ENCODE results near the gene SMARCC1. TPM values are rescaled to one million over a fixed set of nuclear protein-coding genes. Genes with fewer than 3 reads are reported as not detected.

SMARCC1 gene
- total RNA-seq, 1 donor from 2014 or later: 99.6 TPM

DNA sequence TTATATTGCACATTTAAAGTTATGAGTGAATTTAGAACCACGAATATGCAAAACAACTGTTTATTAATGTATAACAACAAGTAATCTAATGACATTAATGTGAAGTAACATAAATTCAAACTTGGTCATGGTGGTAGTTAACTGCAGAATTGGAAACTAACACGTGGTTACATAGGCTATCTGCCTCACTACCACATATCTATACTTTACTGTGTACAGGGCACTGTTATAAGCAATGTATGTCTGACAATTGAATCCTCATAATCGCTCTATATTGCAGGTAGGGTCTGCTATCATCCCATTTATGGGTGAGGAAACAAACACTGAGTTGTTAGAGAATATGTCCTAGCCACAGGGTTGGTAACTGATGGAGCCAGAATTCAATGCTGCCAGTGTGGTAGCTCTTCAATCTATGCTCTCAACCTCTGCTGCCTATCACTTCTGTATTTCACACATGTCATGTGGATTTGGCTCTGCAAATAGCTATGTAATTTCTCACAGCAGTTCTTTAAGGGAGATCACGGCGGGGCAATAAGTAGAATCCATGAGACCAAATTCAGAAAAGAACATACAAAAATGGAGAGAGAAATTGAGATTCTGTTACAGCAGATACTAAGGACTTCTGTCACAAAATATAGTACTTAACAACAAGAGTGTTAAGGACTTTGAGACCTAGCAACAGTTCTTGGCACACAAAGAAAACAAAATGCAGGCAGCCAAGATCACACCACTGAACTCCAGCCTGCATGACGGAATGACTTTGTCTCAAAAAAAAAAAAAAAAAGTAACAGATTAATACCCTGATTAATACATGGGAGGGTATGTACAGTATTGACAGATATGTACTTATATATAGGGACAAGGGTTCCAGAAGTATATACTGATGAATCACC, 103.0 kb downstream of the SMARCC1 start:
- H3K4me1 Mint-ChIP-seq (ENCODE audit: unreplicated experiment): no peaks in the 10 kb centered on the region
- no peak overlapping the region for H3K27ac Mint-ChIP-seq (ENCODE audit: unreplicated experiment)
- H3K4me3 Mint-ChIP-seq (ENCODE audit: unreplicated experiment): no peak overlapping the region
- no peaks in the 10 kb centered on the region for H3K9me3 Mint-ChIP-seq (ENCODE audit: unreplicated experiment)
- H3K27me3 Mint-ChIP-seq (ENCODE audit: unreplicated experiment): no peaks in the 10 kb centered on the region
- TF ChIP-seq, protein P1, sequence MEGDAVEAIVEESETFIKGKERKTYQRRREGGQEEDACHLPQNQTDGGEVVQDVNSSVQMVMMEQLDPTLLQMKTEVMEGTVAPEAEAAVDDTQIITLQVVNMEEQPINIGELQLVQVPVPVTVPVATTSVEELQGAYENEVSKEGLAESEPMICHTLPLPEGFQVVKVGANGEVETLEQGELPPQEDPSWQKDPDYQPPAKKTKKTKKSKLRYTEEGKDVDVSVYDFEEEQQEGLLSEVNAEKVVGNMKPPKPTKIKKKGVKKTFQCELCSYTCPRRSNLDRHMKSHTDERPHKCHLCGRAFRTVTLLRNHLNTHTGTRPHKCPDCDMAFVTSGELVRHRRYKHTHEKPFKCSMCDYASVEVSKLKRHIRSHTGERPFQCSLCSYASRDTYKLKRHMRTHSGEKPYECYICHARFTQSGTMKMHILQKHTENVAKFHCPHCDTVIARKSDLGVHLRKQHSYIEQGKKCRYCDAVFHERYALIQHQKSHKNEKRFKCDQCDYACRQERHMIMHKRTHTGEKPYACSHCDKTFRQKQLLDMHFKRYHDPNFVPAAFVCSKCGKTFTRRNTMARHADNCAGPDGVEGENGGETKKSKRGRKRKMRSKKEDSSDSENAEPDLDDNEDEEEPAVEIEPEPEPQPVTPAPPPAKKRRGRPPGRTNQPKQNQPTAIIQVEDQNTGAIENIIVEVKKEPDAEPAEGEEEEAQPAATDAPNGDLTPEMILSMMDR (IDR thresholded peaks at IDR 0.05): no peak
- DNase-seq (ENCODE audit: extremely low spot score, unreplicated experiment): no peak
- H3K36me3 Mint-ChIP-seq (ENCODE audit: unreplicated experiment): peaks cover 42% of the 10 kb centered on the region

DNA sequence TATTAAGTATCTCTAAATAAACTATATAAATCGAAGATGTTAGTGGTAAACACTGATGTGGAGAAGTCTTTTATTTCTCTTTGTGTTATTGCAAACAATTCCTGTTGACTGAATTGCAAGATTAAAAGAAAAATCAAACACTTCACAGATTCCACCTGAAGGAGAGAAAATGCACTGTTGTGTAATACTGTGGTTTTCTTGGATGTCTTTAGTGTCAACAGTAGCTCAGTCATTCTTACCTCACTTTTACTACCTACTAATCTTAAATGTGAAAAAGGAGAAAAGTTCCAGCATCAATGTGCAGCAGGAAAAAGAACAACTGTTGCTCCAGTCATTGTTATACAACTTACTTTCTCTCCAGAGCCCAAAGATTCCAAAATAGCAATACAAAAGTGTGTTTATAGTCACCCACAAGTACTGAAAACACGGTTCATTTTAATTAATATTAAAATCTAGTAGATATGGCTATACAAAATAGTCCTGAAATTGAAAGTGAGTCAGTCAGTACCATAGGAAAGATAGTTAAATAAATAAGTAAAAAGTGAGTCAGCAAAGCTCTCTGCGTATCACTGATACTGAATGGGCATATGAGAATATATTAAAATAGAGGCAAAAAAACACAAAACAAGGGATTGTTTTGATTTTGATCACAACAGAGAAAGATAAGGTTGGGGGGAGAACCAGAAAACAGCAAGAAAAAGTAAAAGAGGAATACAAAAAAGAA, 112.5 kb downstream of the SMARCC1 start:
- Mint-ChIP-seq H3K27me3 (ENCODE audit: unreplicated experiment) (no peaks in the 10 kb centered on the region), H3K4me3 (ENCODE audit: unreplicated experiment) (no peak overlapping the region), H3K36me3 (ENCODE audit: unreplicated experiment) (peaks cover 29% of the 10 kb centered on the region), H3K4me1 (ENCODE audit: unreplicated experiment) (peaks cover 13% of the 10 kb centered on the region), H3K9me3 (ENCODE audit: unreplicated experiment) (no peaks in the 10 kb centered on the region), H3K27ac (ENCODE audit: unreplicated experiment) (peak overlapping the region; percentile 48)
- TF ChIP-seq, protein P1 (IDR thresholded peaks at IDR 0.05): no peak
- no peak for DNase-seq (ENCODE audit: extremely low spot score, unreplicated experiment)

GRCh38 chr3:47666118-47666517, 115.6 kb downstream of the SMARCC1 start:
- Mint-ChIP-seq H3K27me3 (ENCODE audit: unreplicated experiment) (no peaks in the 10 kb centered on the region), H3K36me3 (ENCODE audit: unreplicated experiment) (peaks cover 19% of the 10 kb centered on the region), H3K4me1 (ENCODE audit: unreplicated experiment) (peaks cover 11% of the 10 kb centered on the region), H3K9me3 (ENCODE audit: unreplicated experiment) (no peaks in the 10 kb centered on the region), H3K4me3 (ENCODE audit: unreplicated experiment) (no peak overlapping the region), H3K27ac (ENCODE audit: unreplicated experiment) (no peak overlapping the region)
- DNase-seq (ENCODE audit: extremely low spot score, unreplicated experiment): no peak
- TF ChIP-seq, protein P1 (IDR thresholded peaks at IDR 0.05): no peak

DNA sequence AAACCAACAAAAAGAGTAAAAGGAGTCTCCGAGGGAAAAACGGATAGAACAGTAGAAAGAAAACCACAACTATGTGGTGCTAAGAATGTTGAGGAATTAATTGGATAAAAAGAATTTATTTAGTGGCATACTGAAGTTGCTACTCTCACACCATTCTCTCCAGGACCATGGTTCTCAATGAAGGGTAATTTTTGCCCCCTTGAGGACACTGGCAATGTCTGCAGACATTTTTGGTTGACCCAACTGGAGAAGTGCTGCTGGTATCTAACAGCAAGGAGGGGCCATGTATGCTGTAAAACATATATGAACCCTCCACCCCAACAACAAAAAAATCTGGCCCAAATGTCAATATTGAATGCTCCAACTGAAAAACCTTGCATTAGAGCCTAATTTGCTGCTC, 117.2 kb downstream of the SMARCC1 start:
- DNase-seq (ENCODE audit: extremely low spot score, unreplicated experiment): no peak
- H3K27me3 Mint-ChIP-seq (ENCODE audit: unreplicated experiment): no peaks in the 10 kb centered on the region
- H3K4me1 Mint-ChIP-seq (ENCODE audit: unreplicated experiment): peaks cover 6% of the 10 kb centered on the region
- no peaks in the 10 kb centered on the region for H3K9me3 Mint-ChIP-seq (ENCODE audit: unreplicated experiment)
- no peak overlapping the region for H3K27ac Mint-ChIP-seq (ENCODE audit: unreplicated experiment)
- H3K36me3 Mint-ChIP-seq (ENCODE audit: unreplicated experiment): peaks cover 17% of the 10 kb centered on the region
- TF ChIP-seq, protein P1 (IDR thresholded peaks at IDR 0.05): peak; percentile 37
- H3K4me3 Mint-ChIP-seq (ENCODE audit: unreplicated experiment): no peak overlapping the region
